Natural killer cell (primary cell): ENCODE data around the gene ARHGEF12. TPM values are rescaled to one million over a fixed set of nuclear protein-coding genes. Genes with fewer than 3 reads are reported as not detected.

Experiments used
- ATAC-seq, 3 donors: fragments of 150-1000 bp in 2 of 3; fragments of 200-7000 bp in 1 of 3; cut with Tn5 transposase; 1 replicate in 1 of 3; 2 replicates in 2 of 3; pipeline ENCODE4 v1.10.0; 2021; ENCODE audit warnings: mild to moderate bottlenecking in 2 of 3, moderate library complexity in 2 of 3
- DNase-seq, 2 donors: peaks; one replicate each; pipeline versions ENCODE4 v3.0.0 to v3.0.0-alpha.2; 2013 to 2021; ENCODE audit warnings: mixed read lengths in 1 of 2
- H3K27ac ChIP-seq: one replicate; pipeline ENCODE4 v1.5.1; 2013; ENCODE audit warnings: mild to moderate bottlenecking, low read length
- H3K27me3 ChIP-seq: one replicate; pipeline ENCODE4 v1.6.1; 2013; ENCODE audit warnings: low read length; ENCODE audit not compliant: control insufficient read depth, insufficient read depth
- H3K36me3 ChIP-seq: one replicate; pipeline ENCODE4 v1.6.1; 2013; ENCODE audit warnings: low read length; ENCODE audit not compliant: control insufficient read depth, insufficient read depth
- H3K4me1 ChIP-seq: one replicate; pipeline ENCODE4 v1.6.1; 2013; ENCODE audit warnings: low read length; ENCODE audit not compliant: control insufficient read depth, insufficient read depth
- H3K4me3 ChIP-seq: one replicate; pipeline ENCODE4 v1.5.1; 2013; ENCODE audit warnings: low read length
- H3K9me3 ChIP-seq: one replicate; pipeline ENCODE4 v1.6.1; 2013; ENCODE audit warnings: low read length; ENCODE audit not compliant: control insufficient read depth, insufficient read depth
- H3K27ac Mint-ChIP-seq, 2 donors: one replicate each; pipeline ENCODE4 v1.8.0; 2022; ENCODE audit warnings: mild to moderate bottlenecking in 2 of 2, mixed read lengths in 2 of 2, moderate library complexity in 1 of 2
- H3K27me3 Mint-ChIP-seq, 2 donors: one replicate each; pipeline ENCODE4 v1.8.0; 2022; ENCODE audit warnings: low read depth in 2 of 2, mixed read lengths in 2 of 2
- H3K36me3 Mint-ChIP-seq: one replicate; pipeline ENCODE4 v1.8.0; 2022; ENCODE audit warnings: mixed read lengths
- H3K4me1 Mint-ChIP-seq, 2 donors: one replicate each; pipeline ENCODE4 v1.8.0; 2022; ENCODE audit warnings: mixed read lengths in 2 of 2
- H3K4me3 Mint-ChIP-seq: one replicate; pipeline ENCODE4 v1.8.0; 2022; ENCODE audit warnings: mild to moderate bottlenecking, moderate library complexity, mixed read lengths
- H3K9me3 Mint-ChIP-seq, 2 donors: one replicate each; pipeline ENCODE4 v1.8.0; 2022; ENCODE audit warnings: mixed read lengths in 2 of 2
- WGBS: methylation state at CpG from one replicate; pipeline ENCODE4 v1.1.7; 2013; ENCODE audit warnings: missing lambda C conversion rate; ENCODE audit not compliant: insufficient coverage; 5-methylcytosine and 5-hydroxymethylcytosine counted together
- intact Hi-C: fragments of 100-400 bp; cut with micrococcal nuclease; formaldehyde crosslinking; loops from one replicate; pipeline ENCODE4 v1.14.2; 2022
- total RNA-seq, 4 donors: library from RNA; stranded (reverse); fragments of 120-200 nt in 1 of 4; gene quantifications; one replicate each; pipeline versions ENCODE4 v1.2.3 to v1.2.4, GENCODE V29; 2013 to 2022
- TF ChIP-seq, protein P1 (sequence below): fragments of 200-600 bp; IDR thresholded peaks from one replicate; pipeline ENCODE4 v1.8.0; 2022; ENCODE audit warnings: antibody characterized with exemption

ARHGEF12 gene
- total RNA-seq, 3 donors from 2014 or later (not counting 1 experiment from before 2014, with no cell fraction given): 38.4 to 52.3 (median 42.1) TPM

DNA sequence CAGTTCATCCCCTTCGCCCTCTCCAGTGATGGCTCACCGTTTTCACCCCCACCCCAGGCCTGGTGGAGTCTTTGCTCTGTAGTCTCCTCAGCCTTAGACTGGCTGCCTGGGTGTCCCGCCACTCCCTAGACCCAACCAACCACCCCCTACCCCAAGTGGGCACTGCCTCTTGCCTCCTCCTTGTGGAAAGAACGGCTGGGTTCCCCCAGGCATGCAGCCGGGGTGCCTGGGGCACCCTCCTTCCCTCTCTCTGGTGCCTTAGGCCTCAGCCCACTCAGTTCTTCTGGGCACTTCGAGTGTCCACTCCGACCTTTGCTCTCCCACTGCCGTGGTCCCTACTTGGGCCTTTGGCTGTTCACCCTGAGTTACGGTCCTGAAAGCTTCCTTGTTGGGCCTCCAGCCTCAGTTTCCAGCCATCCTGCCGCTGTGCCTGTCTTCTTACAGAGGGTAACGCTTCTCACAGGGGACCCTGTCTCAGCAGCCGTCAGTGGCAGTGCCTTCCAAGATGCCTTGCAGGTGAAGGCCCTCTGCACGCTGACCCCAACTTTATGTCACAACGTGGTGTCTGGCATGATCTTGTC is 178.4 kb downstream of the ARHGEF12 start:
- peaks cover 6% of the 10 kb centered on the region for H3K4me1 ChIP-seq
- H3K9me3 Mint-ChIP-seq: no peaks in the 10 kb centered on the region
- DNase-seq (no peak), ATAC-seq (no peak)
- H3K27ac ChIP-seq: no peak overlapping the region
- H3K4me1 Mint-ChIP-seq: peaks cover 0 to 39% of the 10 kb centered on the region in 2 donors
- no peaks in the 10 kb centered on the region for H3K36me3 ChIP-seq
- peaks cover 14 to 41% of the 10 kb centered on the region in 2 donors for H3K27me3 Mint-ChIP-seq
- no peak overlapping the region for H3K4me3 ChIP-seq
- H3K4me3 Mint-ChIP-seq: peak overlapping the region; percentile 42
- TF ChIP-seq, protein P1, sequence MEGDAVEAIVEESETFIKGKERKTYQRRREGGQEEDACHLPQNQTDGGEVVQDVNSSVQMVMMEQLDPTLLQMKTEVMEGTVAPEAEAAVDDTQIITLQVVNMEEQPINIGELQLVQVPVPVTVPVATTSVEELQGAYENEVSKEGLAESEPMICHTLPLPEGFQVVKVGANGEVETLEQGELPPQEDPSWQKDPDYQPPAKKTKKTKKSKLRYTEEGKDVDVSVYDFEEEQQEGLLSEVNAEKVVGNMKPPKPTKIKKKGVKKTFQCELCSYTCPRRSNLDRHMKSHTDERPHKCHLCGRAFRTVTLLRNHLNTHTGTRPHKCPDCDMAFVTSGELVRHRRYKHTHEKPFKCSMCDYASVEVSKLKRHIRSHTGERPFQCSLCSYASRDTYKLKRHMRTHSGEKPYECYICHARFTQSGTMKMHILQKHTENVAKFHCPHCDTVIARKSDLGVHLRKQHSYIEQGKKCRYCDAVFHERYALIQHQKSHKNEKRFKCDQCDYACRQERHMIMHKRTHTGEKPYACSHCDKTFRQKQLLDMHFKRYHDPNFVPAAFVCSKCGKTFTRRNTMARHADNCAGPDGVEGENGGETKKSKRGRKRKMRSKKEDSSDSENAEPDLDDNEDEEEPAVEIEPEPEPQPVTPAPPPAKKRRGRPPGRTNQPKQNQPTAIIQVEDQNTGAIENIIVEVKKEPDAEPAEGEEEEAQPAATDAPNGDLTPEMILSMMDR: no peak
- intact Hi-C loops: no loop called here
- no peaks in the 10 kb centered on the region for H3K27me3 ChIP-seq
- H3K36me3 Mint-ChIP-seq: no peaks in the 10 kb centered on the region
- peak overlapping the region in 1 of 2 donors; percentile 22 for H3K27ac Mint-ChIP-seq
- no peaks in the 10 kb centered on the region for H3K9me3 ChIP-seq
- WGBS: 88% methylated on average over 14 of the region's 14 CpGs

DNA sequence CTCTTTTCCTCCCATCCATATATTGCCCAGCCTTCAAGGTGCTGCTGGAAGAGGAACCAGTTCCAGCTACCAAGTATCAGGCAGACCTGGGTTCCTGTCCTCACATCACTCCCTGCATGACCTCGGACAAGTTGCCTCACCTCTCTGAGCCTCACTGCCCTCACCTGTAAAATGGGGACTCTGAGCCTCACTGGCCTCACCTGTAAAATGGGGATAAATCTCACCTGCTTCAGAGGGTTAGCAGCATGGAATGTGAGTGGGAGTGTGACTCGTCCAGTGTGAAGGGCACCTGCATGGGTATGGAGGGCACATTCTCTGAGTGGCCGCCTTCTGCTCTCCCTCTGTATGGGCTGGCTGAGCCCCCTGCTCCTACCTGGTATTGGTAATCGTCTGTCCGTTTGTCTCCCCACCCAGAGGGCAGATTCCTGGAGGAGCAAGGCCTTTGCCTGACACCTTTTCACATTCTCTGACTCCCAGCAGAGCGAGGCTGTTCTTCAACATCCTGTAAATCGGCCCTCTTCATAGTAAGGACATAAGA is 179.0 kb downstream of the ARHGEF12 start:
- intact Hi-C loops: no loop called here
- ATAC-seq: no peak
- Mint-ChIP-seq H3K4me3 (peak overlapping the region; percentile 17), H3K9me3 (no peaks in the 10 kb centered on the region), H3K27me3 (peaks cover 10 to 34% of the 10 kb centered on the region in 2 donors), H3K4me1 (peaks cover 0 to 39% of the 10 kb centered on the region in 2 donors), H3K36me3 (no peaks in the 10 kb centered on the region), H3K27ac (no peak overlapping the region)
- Histone ChIP-seq H3K9me3 (no peaks in the 10 kb centered on the region), H3K4me1 (peaks cover 6% of the 10 kb centered on the region), H3K4me3 (no peak overlapping the region), H3K27me3 (no peaks in the 10 kb centered on the region), H3K27ac (no peak overlapping the region), H3K36me3 (no peaks in the 10 kb centered on the region)
- TF ChIP-seq, protein P1: no peak
- WGBS: 74% methylated on average over 5 of the region's 7 CpGs
- DNase-seq: no peak

DNA sequence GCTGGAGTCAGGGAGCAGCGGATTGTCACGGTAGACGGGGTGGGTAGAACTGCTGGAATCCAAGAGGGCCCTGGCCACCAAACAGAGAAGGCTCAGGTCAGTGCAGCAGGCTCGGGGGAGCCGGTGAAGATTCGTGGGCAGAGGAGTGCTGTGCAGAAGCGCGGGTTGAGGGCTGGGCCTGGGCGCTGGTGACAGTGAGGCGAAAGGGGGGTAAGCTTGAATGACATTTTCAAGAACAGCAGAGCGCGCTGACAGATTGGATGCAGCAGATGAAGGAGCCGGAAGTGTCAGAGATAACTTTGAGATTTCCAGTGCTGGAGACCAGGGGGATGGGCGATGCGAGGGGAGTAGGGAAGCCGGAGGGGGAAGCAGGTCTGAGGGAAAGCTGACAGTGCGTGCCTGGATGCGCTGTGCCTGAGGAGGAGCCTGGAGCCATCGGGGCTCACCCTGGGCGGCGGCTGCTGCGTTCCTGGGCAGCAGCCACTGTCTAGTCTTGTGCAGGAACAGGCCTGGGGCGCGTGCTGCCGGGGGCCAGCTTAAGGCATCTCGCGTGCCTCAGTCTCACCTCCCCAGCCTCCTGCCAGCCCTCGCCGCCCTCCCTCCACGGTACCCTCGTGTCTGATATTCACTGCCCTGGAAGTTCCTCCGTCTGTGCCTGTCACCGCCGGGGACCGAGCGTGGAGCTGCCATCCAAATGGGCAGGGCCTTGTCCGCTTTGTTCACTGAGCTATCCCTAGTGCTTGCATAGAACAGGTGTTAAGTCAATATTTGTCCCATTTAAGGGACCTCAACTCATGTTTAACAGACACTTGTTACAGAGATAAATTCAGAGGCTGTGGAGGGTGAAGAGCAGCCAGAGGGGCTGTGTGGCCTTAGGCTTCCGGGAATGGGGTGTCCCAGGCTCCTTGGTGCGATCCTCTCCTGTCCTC is 180.5 kb downstream of the ARHGEF12 start:
- peaks cover 3 to 24% of the 10 kb centered on the region in 2 donors for H3K27me3 Mint-ChIP-seq
- intact Hi-C loops: no loop called here
- H3K36me3 Mint-ChIP-seq: no peaks in the 10 kb centered on the region
- H3K27ac Mint-ChIP-seq: peak overlapping the region in 1 of 2 donors; percentile 21
- TF ChIP-seq, protein P1: no peak
- Histone ChIP-seq H3K4me3 (no peak overlapping the region), H3K9me3 (no peaks in the 10 kb centered on the region), H3K4me1 (peaks cover 3% of the 10 kb centered on the region), H3K27me3 (no peaks in the 10 kb centered on the region), H3K27ac (no peak overlapping the region), H3K36me3 (no peaks in the 10 kb centered on the region)
- no peak overlapping the region for H3K4me3 Mint-ChIP-seq
- WGBS: 58% methylated on average over 39 of the region's 39 CpGs
- no peaks in the 10 kb centered on the region for H3K9me3 Mint-ChIP-seq
- DNase-seq: no peak
- peaks cover 0 to 35% of the 10 kb centered on the region in 2 donors for H3K4me1 Mint-ChIP-seq
- ATAC-seq: no peak
